HepG2 (cell line): ENCODE data around the gene PRKCD. TPM values are rescaled to one million over a fixed set of nuclear protein-coding genes. Genes with fewer than 3 reads are reported as not detected.

ENCODE experiments used
- FOXJ3 ChIP-seq: sonication (generic); formaldehyde crosslinking; IDR thresholded peaks from 2 replicates; pipeline ENCODE4 v1.4.0; 2020; ENCODE audit warnings: missing genetic modification reagents, mild to moderate bottlenecking, borderline replicate concordance
- FOXK2 ChIP-seq: fragments of 450-650 bp; IDR thresholded peaks from 2 replicates; pipeline ENCODE4 v1.6.1; 2016
- GATA4 ChIP-seq: sonication (generic); IDR thresholded peaks from 2 replicates; pipeline ENCODE4 v1.6.1; 2016; ENCODE audit warnings: antibody characterized with exemption, low read depth, borderline replicate concordance
- MAFF ChIP-seq: IDR thresholded peaks from 2 replicates; pipeline ENCODE4 v1.6.1; 2011; ENCODE audit warnings: low read depth, low read length, improper control_type of control experiment
- NFIB ChIP-seq: sonication (generic); formaldehyde crosslinking; IDR thresholded peaks from 2 replicates; pipeline ENCODE4 v1.9.0; 2021; ENCODE audit warnings: missing genetic modification reagents, mild to moderate bottlenecking, borderline replicate concordance
- NR1H2 ChIP-seq: sonication (generic); formaldehyde crosslinking; IDR thresholded peaks from 2 replicates; pipeline ENCODE4 v1.8.1; 2022; ENCODE audit warnings: low read depth, missing genetic modification reagents, borderline replicate concordance
- SMAD9 ChIP-seq: sonication (generic); formaldehyde crosslinking; IDR thresholded peaks from 2 replicates; pipeline ENCODE4 v1.5.1; 2020; ENCODE audit warnings: mild to moderate bottlenecking, missing genetic modification reagents
- SPEN ChIP-seq: sonication (generic); formaldehyde crosslinking; IDR thresholded peaks from 2 replicates; pipeline ENCODE4 v1.5.1; 2020; ENCODE audit warnings: low read depth, mild to moderate bottlenecking, missing genetic modification reagents
- TGIF2 ChIP-seq: IDR thresholded peaks from 2 replicates; pipeline ENCODE4 v1.6.1; 2016; ENCODE audit warnings: control low read depth, missing compliant biosample characterization
- ZHX2 ChIP-seq, 2 experiments: sonication (generic) in 1 of 2; formaldehyde crosslinking in 1 of 2; IDR thresholded peaks; 2 replicates each; pipeline versions ENCODE4 v1.6.1 to v1.9.0; 2014 to 2022; ENCODE audit warnings: antibody characterized with exemption in 1 of 2, borderline replicate concordance in 1 of 2, inconsistent platforms in 1 of 2, low read depth in 1 of 2, missing genetic modification reagents in 1 of 2
- ZNF274 ChIP-seq: sonication (generic); formaldehyde crosslinking; IDR thresholded peaks from 2 replicates; pipeline ENCODE4 v1.5.1; 2020; ENCODE audit warnings: mild to moderate bottlenecking, missing genetic modification reagents
- ZNF484 ChIP-seq: sonication (generic); formaldehyde crosslinking; IDR thresholded peaks from 2 replicates; pipeline ENCODE4 v1.5.1; 2020; ENCODE audit warnings: mild to moderate bottlenecking, low read depth, missing genetic modification reagents, borderline replicate concordance
- ZNF629 ChIP-seq: sonication (generic); formaldehyde crosslinking; conservative IDR thresholded peaks from 2 replicates; pipeline ENCODE4 v1.5.0; 2020; ENCODE audit warnings: missing genetic modification reagents
- polyA plus RNA-seq, 8 experiments: library from polyadenylated mRNA; depleted of rRNA in 3 of 8; stranded (reverse) in 7 of 8; unstranded in 1 of 8; fragments of >200 nt; fragmentation: Illumina TruSeq in 4 of 8; extraction: Trizol in 4 of 8; gene quantifications; 2 replicates each; pipeline versions ENCODE4 v1.2.1 to v1.2.3, GENCODE V29; 2011 to 2016; ENCODE audit warnings: low read depth in 4 of 8, missing spikeins in 1 of 8, mixed read lengths in 1 of 8; ENCODE audit not compliant: insufficient read depth in 1 of 8
- total RNA-seq, 5 experiments: library from RNA; depleted of rRNA; stranded (reverse); fragments of >200 nt; fragmentation: Illumina TruSeq; extraction: Trizol; gene quantifications; 2 replicates each; pipeline ENCODE4 v1.2.3, GENCODE V29; 2016; ENCODE audit warnings: low read depth in 1 of 5
- TF ChIP-seq, protein P1 (sequence below): sonication (generic); formaldehyde crosslinking; IDR thresholded peaks from 2 replicates; pipeline ENCODE4 v1.4.0; 2020; ENCODE audit warnings: missing genetic modification reagents
- TF ChIP-seq, protein P2 (sequence below): sonication (generic); formaldehyde crosslinking; IDR thresholded peaks from 2 replicates; pipeline ENCODE4 v1.4.0; 2020; ENCODE audit warnings: missing genetic modification reagents
- TF ChIP-seq, protein P3 (sequence below): sonication (generic); formaldehyde crosslinking; IDR thresholded peaks from 2 replicates; pipeline ENCODE4 v1.5.1; 2020; ENCODE audit warnings: missing genetic modification reagents, mild to moderate bottlenecking, borderline replicate concordance
- TF ChIP-seq, protein P4 (sequence below): sonication (generic); formaldehyde crosslinking; IDR thresholded peaks from 2 replicates; pipeline ENCODE4 v1.5.0; 2020; ENCODE audit warnings: missing genetic modification reagents

PRKCD gene
- total and polyA plus RNA-seq, 2 of the 13 experiments (the other 11 are each of a cell fraction or from before 2014, with no cell fraction given) = 1.6 to 40.7 TPM

DNA sequence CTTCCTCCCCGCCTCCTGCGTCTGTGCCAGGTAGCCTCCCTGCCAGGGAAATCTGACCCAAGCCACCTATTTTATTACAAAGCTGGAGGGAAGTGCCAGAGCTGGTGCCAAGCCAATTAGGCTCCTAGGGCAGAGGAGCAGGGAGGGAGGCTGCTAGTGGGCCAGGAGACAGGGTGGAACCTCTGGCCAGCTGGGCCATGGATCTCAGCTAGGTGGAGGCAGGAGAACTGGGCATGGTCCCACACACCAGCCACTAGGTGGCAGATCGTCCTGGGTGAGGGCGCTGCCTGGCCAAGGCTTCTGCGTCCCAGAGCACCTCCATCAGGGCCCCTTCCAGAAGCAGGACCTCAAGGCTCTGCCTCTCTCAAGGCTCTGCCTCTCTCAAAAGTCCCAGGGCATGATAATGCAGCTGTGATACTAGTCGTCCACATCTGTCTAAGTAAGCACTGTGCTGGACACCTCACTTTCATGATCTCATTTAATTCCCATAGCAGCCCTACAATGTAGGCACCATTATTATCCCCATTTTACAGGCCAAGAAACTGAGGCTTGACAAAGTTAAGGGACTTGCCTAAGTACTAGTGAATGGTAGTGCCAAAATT lies 26.3 kb upstream of the PRKCD start (continued):
- TF ChIP-seq ZHX2 (IDR thresholded peaks at IDR 0.05; ENCODE audit: low read depth) (no peak), ZHX2 (CRISPR knock-in tag; IDR thresholded peaks at IDR 0.05; ENCODE audit: borderline replicate concordance) (no peak), ZNF274 (CRISPR knock-in tag) (no peak), SMAD9 (CRISPR knock-in tag) (no peak), ZNF629 (CRISPR knock-in tag) (peak; percentile 92), FOXK2 (no peak), NFIB (CRISPR knock-in tag) (no peak), ZNF484 (CRISPR knock-in tag) (no peak), SPEN (CRISPR knock-in tag) (0 out of 2 replicates have a peak, but pooled peaks have one; percentile 22), GATA4 (no peak), FOXJ3 (CRISPR knock-in tag) (no peak), MAFF (no peak), NR1H2 (CRISPR knock-in tag) (no peak), TGIF2 (no peak)
- TF ChIP-seq, protein P1, sequence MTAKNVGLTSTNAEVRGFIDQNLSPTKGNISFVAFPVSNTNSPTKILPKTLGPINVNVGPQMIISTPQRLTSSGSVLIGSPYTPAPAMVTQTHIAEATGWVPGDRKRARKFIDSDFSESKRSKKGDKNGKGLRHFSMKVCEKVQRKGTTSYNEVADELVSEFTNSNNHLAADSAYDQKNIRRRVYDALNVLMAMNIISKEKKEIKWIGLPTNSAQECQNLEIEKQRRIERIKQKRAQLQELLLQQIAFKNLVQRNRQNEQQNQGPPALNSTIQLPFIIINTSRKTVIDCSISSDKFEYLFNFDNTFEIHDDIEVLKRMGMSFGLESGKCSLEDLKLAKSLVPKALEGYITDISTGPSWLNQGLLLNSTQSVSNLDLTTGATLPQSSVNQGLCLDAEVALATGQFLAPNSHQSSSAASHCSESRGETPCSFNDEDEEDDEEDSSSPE = no peak
- TF ChIP-seq, protein P2, sequence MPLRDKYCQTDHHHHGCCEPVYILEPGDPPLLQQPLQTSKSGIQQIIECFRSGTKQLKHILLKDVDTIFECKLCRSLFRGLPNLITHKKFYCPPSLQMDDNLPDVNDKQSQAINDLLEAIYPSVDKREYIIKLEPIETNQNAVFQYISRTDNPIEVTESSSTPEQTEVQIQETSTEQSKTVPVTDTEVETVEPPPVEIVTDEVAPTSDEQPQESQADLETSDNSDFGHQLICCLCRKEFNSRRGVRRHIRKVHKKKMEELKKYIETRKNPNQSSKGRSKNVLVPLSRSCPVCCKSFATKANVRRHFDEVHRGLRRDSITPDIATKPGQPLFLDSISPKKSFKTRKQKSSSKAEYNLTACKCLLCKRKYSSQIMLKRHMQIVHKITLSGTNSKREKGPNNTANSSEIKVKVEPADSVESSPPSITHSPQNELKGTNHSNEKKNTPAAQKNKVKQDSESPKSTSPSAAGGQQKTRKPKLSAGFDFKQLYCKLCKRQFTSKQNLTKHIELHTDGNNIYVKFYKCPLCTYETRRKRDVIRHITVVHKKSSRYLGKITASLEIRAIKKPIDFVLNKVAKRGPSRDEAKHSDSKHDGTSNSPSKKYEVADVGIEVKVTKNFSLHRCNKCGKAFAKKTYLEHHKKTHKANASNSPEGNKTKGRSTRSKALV (CRISPR knock-in tag) = no peak
- TF ChIP-seq, protein P3, sequence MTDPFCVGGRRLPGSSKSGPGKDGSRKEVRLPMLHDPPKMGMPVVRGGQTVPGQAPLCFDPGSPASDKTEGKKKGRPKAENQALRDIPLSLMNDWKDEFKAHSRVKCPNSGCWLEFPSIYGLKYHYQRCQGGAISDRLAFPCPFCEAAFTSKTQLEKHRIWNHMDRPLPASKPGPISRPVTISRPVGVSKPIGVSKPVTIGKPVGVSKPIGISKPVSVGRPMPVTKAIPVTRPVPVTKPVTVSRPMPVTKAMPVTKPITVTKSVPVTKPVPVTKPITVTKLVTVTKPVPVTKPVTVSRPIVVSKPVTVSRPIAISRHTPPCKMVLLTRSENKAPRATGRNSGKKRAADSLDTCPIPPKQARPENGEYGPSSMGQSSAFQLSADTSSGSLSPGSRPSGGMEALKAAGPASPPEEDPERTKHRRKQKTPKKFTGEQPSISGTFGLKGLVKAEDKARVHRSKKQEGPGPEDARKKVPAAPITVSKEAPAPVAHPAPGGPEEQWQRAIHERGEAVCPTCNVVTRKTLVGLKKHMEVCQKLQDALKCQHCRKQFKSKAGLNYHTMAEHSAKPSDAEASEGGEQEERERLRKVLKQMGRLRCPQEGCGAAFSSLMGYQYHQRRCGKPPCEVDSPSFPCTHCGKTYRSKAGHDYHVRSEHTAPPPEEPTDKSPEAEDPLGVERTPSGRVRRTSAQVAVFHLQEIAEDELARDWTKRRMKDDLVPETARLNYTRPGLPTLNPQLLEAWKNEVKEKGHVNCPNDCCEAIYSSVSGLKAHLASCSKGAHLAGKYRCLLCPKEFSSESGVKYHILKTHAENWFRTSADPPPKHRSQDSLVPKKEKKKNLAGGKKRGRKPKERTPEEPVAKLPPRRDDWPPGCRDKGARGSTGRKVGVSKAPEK (CRISPR knock-in tag) = no peak
- TF ChIP-seq, protein P4, sequence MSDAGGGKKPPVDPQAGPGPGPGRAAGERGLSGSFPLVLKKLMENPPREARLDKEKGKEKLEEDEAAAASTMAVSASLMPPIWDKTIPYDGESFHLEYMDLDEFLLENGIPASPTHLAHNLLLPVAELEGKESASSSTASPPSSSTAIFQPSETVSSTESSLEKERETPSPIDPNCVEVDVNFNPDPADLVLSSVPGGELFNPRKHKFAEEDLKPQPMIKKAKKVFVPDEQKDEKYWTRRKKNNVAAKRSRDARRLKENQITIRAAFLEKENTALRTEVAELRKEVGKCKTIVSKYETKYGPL (CRISPR knock-in tag) = no peak
